NCI-H1930 (cell line): Measurements from ENCODE around the gene DMRTC2.

Experiments used
- DNase-seq, 2 experiments: peaks; one replicate each; lab custom pipeline; 2025; lab: John Stamatoyannopoulos, UW

Gene DMRTC2

DNA sequence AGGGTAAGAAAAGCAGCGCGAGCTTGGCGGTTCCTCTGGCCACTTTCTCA lies at the start of gene DMRTC2:
DMRTC2 (plus strand) TSS at position 42 of the 50 bp plus-strand sequence. CDS start 2,387 bp downstream, outside the sequence.
- no peak for DNase-seq

DNA sequence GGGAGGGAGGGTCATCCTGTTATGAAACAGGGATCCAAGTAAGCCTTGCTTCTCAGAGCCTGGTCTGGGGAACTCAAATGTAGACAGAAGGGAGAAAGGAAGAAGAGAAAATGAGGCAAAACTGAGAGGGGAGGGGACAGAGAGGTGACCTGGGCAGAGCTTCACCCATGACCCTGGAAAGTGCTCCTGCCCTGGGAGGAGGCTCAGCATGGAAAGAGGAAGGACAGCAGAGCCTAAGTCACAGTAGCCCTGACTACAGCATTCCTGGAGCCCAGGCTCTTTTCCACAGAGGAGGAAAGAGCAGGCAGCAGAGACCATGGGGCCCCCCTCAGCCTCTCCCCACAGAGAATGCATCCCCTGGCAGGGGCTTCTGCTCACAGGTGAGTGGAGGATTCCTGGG lies 48.5 kb upstream of the DMRTC2 start, which contains the start of gene CEACAM3:
CEACAM3 (plus strand) TSS at position 226 of the 400 bp plus-strand sequence; CDS start at position 317, 91 bp downstream.
- no peak for DNase-seq

DNA sequence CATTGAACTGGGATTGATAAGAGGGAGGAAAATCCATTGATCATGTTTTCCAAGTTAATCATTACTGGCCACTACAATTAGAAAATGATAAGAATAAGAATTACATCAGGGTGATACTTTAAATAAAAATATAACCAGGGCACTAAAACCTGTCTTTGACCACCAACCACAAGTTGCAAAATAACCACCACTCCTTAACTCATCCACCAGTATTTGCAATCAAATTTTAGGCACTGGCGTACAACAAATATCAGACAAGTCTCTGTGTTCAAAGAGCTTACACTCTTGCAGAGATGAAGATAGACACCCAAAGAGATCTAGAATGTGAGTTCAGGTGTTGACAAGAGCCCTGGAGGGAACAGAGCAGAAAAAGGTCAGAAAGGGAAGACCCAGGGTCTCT lies 47.9 kb upstream of the DMRTC2 start:
- DNase-seq: no peak

DNA sequence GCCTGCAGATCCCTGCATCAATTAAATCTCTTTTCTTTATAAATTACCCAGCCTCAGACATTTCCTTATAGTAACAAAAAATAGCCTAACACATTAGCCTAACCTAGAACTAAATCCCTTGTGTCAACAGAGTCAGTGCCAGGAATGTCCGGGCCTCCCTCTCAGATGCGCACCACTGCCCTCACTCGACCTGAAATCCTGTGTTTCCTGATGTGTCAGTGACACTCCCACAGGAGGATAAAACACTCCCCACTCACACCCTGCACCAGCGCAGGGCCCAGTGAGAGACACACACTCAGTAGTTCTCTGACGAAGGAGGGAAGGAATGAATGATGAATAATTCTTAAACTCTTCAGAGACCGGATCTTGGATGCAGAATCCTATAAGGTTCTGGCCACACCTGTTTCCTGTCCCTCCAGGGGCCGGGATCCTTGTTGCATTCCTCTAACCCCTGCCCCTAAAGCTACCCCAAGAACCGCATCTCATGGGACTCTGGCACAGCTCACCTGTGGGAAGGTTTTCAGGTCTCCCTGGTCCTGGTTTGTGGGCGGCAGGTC lies 45.3 kb upstream of the DMRTC2 start:
- DNase-seq: no peak

DNA sequence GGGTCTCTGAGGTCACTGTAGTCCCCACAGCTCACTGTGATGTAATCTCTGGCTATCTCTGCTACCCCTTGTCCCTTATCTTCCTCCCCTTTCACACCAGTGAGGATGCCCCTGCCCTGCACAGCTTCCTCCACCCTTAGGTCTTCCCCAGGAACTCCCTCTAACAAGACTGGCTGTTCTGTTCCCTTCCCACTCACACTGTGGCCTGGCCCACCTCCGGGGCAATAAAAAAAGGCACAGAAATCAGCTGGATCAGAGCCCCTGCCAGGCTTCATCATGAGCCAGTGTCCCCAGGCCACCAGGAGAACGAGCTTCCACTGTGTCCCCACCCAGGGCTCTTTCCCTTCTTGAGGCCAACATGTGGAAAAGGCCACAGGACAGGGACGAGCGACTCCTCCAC lies 43.8 kb upstream of the DMRTC2 start:
- no peak for DNase-seq

DNA sequence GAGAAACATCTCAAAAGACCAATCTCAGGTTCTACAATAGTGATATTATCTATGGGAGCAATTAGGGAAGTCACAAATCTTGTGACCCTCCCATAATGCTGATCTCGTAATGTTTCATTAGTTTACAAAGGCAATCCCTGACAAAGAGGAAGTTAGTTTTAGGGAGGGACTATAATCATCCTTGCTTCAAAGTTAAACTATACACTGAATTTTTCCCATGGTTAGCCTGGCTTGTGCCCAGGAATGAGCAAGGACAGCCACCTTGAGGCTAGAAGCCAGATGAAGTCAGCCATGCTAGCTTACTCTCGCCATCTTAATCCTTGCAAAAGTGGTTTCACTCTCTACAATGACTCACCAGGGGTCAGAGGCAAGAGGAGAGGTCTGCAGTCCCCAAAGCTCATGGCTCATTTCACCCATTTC lies 43.0 kb upstream of the DMRTC2 start:
- DNase-seq: no peak

- no peak for DNase-seq
These were observed 42.1 kb upstream of the DMRTC2 start for GRCh38 chr19:41802770-41803169.

GRCh38 chr19:41804336-41804735 lies 40.5 kb upstream of the DMRTC2 start:
- no peak for DNase-seq

DNA sequence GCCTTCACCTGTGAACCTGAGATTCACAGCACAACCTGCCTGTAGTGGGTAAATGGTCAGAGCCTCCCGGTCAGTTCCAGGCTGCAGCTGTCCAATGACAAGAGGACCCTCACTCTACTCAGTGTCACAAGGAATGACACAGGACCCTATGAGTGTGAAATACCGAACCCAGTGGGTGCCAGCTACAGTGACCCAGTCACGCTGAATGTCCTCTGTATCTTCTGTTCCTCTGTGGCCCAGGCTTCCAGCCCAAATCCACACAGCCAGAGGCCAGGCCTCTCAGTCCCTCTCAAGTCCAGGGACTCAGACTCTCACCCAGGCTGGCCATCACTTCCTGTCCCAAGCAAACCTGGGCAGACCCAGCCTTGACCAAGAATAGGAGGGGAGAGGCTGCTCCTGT lies 37.7 kb upstream of the DMRTC2 start:
- DNase-seq: no peak

GRCh38 chr19:41808663-41809566 lies 35.9 kb upstream of the DMRTC2 start:
- DNase-seq: no peak

DNA sequence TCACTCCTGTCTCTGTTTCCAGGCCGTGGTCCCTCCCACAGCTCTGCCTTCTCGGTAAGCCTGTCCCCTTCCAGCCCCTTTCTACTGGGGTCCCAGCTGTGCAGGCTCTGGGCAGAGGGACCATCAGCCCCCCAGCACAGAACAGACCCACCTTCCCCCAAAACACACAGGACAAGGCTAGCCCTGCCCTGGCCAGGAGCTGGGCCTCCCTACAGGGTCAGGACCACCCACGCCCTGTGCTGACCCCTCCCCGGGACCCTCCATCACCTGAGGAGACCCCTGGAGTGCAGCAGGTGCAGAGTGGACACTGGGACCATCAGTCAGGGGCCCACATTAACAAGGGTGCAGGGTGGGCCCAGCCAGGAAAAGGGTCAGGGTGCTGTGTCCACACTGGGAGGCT lies 34.5 kb upstream of the DMRTC2 start:
- DNase-seq: no peak

- DNase-seq: no peak
These were observed 33.8 kb upstream of the DMRTC2 start for GRCh38 chr19:41811036-41811435.

DNA sequence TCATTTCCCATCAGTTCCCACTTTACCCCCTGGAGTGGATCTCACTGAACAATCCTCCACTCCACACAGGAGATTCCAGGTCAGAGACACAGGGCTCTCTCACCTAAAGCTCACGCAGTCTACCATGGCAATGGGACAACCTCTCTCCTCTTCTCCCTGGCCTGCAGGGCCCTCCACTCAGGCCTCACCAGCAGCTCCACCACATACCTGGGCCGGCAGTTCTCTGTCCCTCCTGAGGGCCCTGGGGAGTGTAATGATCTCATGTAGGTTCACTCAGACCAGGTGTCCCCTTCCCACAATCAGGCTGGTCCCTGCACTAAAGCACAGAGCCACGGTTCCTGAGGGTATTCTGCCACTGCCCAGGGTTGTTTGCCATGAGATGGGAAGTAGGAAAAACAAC lies 32.9 kb upstream of the DMRTC2 start:
- no peak for DNase-seq

- no peak for DNase-seq
These were observed 30.9 kb upstream of the DMRTC2 start for GRCh38 chr19:41813911-41814310.

DNA sequence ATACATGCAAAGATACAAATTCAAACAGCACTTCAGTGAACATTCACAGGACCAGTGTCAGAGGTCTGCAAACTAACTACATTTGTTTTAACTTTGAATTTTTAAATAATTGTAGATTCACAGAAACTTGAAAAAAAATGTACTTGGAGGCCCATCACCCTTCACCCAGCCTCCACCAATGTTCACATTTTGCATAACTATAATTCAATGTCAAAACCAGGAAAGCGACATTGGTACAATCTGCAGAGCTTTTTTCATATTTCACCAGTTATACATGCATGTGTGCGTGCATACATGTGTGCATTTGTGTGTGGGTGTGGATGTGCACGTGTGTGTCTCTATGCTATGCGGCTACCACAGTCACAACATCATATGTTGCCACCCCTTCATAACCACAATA lies 29.5 kb upstream of the DMRTC2 start:
- no peak for DNase-seq

GRCh38 chr19:41816761-41817160 lies 28.1 kb upstream of the DMRTC2 start:
- no peak for DNase-seq

- peak; percentile 68 to 77 for DNase-seq
These were observed 23.7 kb upstream of the DMRTC2 start for GRCh38 chr19:41821003-41821735.

DNA sequence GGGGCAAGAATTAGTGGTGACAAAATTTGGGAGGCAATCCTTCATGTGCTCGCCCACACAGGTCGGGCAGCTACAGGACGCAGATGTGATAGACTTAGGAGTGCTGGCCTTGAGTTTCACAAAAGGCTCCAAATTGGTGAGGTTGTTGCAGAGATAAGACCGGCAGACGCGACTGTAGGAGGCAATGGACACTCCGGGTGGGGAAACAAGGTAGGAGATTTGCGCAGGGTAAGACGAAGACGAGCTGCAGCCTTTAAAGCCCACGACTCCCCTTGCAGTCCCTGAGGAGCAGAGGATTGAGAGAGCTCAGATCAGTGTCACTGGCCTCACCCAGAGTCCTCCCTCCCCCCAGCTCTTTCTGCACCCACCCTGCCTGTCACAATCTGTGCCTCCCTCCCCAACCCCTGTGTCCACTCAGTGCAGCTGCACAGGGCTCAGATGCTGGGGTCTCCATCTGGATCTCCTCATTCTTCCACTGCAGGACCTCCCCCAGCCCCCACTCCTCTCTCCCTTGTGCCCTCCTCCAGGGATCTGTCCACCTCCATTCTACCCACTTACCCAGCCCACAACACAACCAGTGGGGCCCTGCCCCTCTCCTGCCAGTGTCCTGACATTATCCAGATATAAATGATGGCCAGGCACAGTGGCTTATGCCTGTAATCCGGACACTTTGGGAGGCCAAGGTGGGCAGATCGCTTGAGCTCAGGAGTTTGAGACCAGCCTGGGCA lies 6.7 kb upstream of the DMRTC2 start:
- no peak for DNase-seq

- DNase-seq: no peak
These were observed 5.6 kb upstream of the DMRTC2 start for GRCh38 chr19:41839211-41839610.

DNA sequence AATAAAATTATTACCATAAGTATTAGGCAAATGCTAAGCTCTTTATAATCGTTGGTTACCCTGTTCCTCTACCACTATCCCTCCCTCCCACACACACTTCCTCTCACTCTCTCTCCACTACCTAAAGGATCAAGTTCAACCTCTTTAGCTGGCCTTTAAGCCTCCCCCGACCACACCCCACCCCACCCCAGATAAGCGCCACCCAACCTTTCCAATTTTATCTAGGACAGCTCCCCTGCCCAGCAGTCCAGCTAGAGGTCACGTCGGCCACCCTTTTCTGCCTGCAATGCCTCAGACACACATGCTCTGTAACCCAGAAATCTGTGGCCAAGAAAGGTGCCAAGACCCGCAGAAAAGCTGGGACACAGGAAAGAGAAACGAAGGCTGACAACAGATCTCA lies 1.5 kb upstream of the DMRTC2 start:
- DNase-seq: no peak

GRCh38 chr19:41844601-41845000 lies 241 bp upstream of the DMRTC2 start, which contains the start of gene LYPD4:
LYPD4 (minus strand) TSS chr19:41844683; CDS start chr19:41839285, 5,398 bp downstream.
- no peak for DNase-seq

GRCh38 chr19:41845051-41845590 lies 279 bp downstream of the DMRTC2 start:
- no peak for DNase-seq
